ENCODE data around the gene KCNE3. TPM values are rescaled to one million over a fixed set of nuclear protein-coding genes. Genes with fewer than 3 reads are reported as not detected.

KCNE3 gene
- total RNA-seq, 2 donors from 2014 or later = 0.40 to 1.6 TPM

DNA sequence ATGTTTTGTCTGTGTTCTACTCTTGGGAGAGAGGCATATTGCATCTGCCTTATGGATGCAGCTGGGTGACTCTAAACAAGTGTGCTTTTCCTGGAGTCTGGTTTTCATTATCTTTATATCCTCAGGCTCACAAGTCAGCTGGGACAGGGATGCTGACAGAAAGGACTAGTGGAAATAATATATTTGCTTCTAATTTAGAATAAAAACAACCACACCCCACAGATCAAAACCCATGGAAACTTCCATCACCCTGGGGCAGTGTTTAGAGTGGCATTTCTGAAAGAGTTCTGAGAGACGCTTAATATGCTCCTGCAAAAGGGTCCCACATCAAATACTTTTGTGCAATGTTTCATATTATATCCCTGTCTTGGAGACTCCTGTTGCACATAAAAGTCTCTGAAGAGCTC lies 20.8 kb downstream of the KCNE3 start:
- no peak for DNase-seq
- H3K27me3 Mint-ChIP-seq = peaks cover 10% of the 10 kb centered on the region
- H3K27ac Mint-ChIP-seq = no peak overlapping the region
- no peak overlapping the region for H3K4me3 Mint-ChIP-seq
- no peaks in the 10 kb centered on the region for H3K36me3 Mint-ChIP-seq (ENCODE audit: low read depth)
- ATAC-seq = no peak
- H3K9me3 ChIP-seq (ENCODE audit: control insufficient read depth, low read length, poor library complexity, severe bottlenecking) = no peaks in the 10 kb centered on the region
- H3K4me1 Mint-ChIP-seq = peaks cover 4% of the 10 kb centered on the region

DNA sequence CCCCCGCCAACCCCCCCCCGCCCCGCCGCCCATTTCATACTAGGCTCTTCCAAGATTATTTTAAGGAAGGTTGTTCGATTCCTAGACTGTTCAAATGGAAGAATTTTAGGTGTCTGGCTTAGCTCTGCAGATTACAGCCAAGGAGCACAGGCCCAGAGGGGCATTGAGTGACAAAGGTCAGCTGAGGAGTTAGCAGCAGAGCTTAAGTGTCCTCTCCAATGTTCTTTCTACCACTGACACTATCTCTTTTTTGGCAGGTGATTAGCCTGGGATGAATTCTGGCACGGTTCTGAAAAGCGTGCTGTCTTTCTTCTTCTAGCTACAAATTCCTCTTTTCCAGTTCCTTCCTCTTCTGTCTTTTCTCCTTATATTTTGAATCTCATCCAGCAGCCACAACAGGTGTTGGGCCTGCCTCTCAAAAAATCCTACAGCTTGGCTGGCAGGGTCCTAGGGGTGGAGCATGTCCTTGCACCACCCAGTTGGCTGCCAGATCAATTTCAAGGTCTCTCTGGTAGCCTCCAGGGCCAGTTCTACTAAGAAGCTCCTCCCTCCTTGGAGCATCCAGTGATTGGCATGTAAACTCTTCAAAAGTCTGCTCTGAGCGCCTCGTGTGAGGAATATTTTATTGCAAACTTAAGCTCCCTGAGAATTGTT lies 23.0 kb downstream of the KCNE3 start:
- ATAC-seq (no peak), DNase-seq (no peak)
- no peaks in the 10 kb centered on the region for H3K9me3 ChIP-seq (ENCODE audit: control insufficient read depth, low read length, poor library complexity, severe bottlenecking)
- no peak overlapping the region for H3K27ac Mint-ChIP-seq
- peaks cover 10% of the 10 kb centered on the region for H3K27me3 Mint-ChIP-seq
- H3K4me1 Mint-ChIP-seq = peaks cover 4% of the 10 kb centered on the region
- no peaks in the 10 kb centered on the region for H3K36me3 Mint-ChIP-seq (ENCODE audit: low read depth)
- no peak overlapping the region for H3K4me3 Mint-ChIP-seq

DNA sequence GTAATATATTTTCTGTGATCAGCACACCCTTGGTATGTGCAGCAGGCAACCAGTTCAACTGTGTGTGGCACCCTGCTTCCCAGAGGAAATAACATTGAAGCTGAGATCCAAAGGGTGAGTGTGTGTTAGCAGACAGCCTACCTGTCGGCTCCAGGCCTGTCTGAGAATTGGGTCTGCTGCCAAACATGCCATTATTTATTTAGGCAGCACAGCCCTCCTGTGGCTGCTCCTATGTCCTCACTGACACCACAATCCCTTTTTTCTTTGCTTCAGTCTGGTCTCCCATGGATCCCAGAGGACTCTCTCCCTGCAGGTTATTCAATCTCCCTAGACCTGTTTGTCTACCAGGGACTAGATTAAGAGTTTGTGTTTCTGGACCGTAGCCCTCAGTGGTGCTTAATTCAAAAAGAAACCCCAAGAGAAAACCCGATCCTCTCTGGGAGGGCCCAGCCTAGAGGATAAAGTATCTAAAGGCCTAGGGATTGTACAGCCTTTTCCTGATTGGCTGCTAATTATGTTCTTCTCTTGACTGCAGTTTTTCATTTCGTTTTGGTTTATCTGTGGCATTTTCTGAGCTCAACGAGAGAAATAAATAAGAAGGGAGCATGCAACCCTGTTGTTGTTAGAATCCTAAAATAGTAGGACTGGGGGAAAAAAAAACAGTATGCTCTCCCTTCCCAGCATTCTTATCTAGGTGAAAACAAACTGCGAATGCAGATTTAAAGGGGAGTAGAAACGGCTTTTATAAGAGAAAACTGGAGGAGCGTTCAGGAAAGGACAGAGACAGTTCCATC lies 24.1 kb downstream of the KCNE3 start:
- DNase-seq (no peak), ATAC-seq (no peak)
- Mint-ChIP-seq H3K36me3 (ENCODE audit: low read depth) (no peaks in the 10 kb centered on the region), H3K4me1 (peaks cover 2% of the 10 kb centered on the region), H3K27me3 (peaks cover 10% of the 10 kb centered on the region), H3K4me3 (no peak overlapping the region), H3K27ac (no peak overlapping the region)
- no peaks in the 10 kb centered on the region for H3K9me3 ChIP-seq (ENCODE audit: control insufficient read depth, low read length, poor library complexity, severe bottlenecking)

DNA sequence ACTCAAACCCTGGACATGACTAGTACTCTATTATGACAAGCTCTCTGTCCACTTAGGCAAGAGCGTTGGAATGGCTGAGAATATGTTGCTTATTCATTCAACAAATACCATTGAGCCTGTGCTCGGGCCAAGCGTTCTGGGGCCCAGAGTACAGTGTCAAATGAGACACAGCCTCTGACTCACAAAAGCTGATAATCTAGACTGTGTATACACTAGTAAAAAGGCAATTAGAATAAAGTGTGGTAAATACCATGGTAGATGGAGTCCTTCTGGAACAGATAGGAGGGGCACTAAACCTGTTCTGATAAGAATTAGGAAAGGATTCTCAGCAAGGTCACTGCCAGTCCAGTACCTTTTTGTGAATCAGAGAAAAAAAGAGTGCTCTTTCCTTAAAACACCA lies 24.7 kb downstream of the KCNE3 start:
- no peak overlapping the region for H3K4me3 Mint-ChIP-seq
- H3K36me3 Mint-ChIP-seq (ENCODE audit: low read depth) = no peaks in the 10 kb centered on the region
- ATAC-seq = no peak
- no peaks in the 10 kb centered on the region for H3K9me3 ChIP-seq (ENCODE audit: control insufficient read depth, low read length, poor library complexity, severe bottlenecking)
- H3K27ac Mint-ChIP-seq = no peak overlapping the region
- peaks cover 2% of the 10 kb centered on the region for H3K4me1 Mint-ChIP-seq
- peaks cover 10% of the 10 kb centered on the region for H3K27me3 Mint-ChIP-seq
- DNase-seq = no peak

DNA sequence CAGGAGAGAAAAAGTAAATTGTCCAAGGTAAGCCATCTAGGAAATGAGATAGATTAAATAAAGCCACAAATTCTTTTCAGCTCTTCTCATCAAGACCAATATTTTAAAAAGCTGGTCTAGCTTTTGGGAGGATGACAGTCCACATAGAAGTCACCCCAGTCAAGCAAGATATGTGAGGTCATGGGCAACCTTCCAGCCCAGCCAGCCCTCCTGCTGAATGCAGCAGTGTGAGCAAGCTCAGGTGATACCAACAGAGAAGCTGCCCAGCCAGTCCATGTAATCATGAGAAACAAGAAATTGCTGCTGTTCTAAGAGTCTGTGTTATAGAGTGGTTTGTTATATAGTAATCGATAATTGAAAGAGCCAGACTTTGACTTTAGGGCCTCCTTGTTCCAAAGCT lies 28.7 kb downstream of the KCNE3 start:
- Mint-ChIP-seq H3K36me3 (ENCODE audit: low read depth) (no peaks in the 10 kb centered on the region), H3K27ac (no peak overlapping the region), H3K27me3 (peaks cover 14% of the 10 kb centered on the region), H3K4me3 (no peak overlapping the region), H3K4me1 (peaks cover 3% of the 10 kb centered on the region)
- ATAC-seq (no peak), DNase-seq (no peak)
- no peaks in the 10 kb centered on the region for H3K9me3 ChIP-seq (ENCODE audit: control insufficient read depth, low read length, poor library complexity, severe bottlenecking)

DNA sequence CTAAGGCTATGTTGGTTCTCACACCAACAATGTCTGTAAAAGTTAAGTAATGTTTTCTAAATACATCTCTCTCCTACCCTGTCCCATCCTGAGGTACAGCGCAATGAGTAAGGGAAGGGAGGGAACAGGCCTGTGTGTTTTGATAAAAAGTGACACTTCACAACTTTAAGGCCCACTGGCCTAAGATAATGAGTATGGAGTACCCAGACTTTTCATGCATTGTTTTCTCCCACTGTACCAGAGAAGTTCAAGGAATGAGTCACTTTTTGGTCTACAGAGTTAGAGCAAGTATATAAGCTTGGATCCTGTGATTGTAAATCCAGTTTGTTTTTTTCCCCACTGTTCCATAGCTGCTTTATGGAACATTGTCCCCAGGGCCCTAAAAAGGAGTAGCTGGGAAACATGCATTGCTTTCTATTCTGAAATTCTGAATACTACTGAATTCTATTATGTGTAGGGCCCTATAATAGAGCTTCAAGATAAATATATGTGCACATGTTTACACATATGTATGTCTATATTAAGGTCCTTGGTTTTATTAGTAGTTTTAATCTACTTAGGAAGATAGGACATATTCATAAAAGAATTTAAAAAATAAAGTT lies 29.8 kb downstream of the KCNE3 start:
- Mint-ChIP-seq H3K27ac (no peak overlapping the region), H3K4me3 (no peak overlapping the region), H3K4me1 (peaks cover 3% of the 10 kb centered on the region), H3K27me3 (peaks cover 20% of the 10 kb centered on the region), H3K36me3 (ENCODE audit: low read depth) (no peaks in the 10 kb centered on the region)
- H3K9me3 ChIP-seq (ENCODE audit: control insufficient read depth, low read length, poor library complexity, severe bottlenecking) = no peaks in the 10 kb centered on the region
- DNase-seq = no peak
- ATAC-seq = no peak

DNA sequence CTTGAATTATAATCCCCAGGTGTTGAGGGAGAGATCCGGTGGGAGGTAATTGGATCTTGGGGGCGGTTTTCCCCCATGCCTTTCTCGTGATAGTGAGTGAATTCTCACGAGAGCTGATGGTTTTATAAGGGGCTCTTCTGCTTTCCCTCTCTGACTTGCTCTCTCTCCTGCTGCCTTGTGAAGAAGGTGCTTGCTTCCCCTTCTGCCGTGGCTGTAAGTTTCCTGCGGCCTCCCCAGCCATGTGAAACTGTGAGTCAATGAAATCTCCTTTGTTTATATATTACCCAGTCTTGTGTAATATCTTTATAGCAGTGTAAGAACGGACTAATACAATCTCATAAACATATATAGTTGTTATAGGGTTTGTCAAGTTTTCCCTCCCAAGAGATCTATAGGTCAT lies 32.8 kb downstream of the KCNE3 start:
- DNase-seq = no peak
- Mint-ChIP-seq H3K27me3 (peaks cover 21% of the 10 kb centered on the region), H3K4me3 (no peak overlapping the region), H3K4me1 (peaks cover 3% of the 10 kb centered on the region), H3K36me3 (ENCODE audit: low read depth) (no peaks in the 10 kb centered on the region), H3K27ac (no peak overlapping the region)
- no peaks in the 10 kb centered on the region for H3K9me3 ChIP-seq (ENCODE audit: control insufficient read depth, low read length, poor library complexity, severe bottlenecking)
- no peak for ATAC-seq

DNA sequence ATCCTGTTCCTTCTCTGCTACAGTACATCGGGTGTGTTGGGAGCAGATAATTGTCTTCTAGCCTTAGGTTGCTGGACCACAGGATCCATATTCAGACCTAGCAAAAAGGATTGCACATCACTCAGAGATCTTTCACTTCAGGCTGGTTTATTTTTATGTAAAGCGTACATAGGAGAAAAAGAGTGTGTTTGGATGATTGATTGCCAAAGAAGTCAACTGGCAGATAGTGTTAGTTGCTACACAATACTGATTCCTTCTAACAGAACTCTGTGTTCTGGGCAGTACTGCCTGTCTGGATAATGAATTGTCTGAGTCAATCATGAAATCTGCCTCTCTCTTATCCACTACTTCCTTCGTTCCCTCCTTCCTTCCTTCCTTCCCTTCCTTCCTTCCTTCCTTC lies 38.1 kb downstream of the KCNE3 start:
- peaks cover 7% of the 10 kb centered on the region for H3K27me3 Mint-ChIP-seq
- H3K4me3 Mint-ChIP-seq = no peak overlapping the region
- DNase-seq (no peak), ATAC-seq (no peak)
- no peak overlapping the region for H3K27ac Mint-ChIP-seq
- H3K9me3 ChIP-seq (ENCODE audit: control insufficient read depth, low read length, poor library complexity, severe bottlenecking) = no peaks in the 10 kb centered on the region
- H3K36me3 Mint-ChIP-seq (ENCODE audit: low read depth) = no peaks in the 10 kb centered on the region
- no peaks in the 10 kb centered on the region for H3K4me1 Mint-ChIP-seq

DNA sequence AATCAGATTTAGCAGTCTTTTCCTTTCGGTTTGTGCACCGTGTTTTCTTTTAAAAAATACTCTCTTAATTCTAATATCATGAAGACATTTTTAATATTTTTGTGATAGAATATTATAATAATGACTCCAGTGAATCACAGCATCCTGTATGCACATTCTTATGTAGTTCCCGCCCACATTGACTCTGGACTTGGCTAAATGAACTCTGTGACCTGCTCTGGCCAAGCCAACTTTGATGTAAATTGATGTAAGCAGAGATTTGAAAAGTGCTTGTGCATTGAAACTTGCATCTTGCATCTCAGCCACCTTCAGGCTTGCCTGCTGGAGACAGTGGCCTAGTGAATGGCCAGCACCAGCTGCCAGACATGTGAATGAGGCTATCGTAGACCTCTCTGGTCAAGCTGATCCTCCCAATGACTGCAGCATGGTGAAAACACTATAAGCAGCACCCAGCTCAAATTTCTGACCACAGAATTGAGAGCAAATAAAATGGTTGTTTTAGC lies 39.9 kb downstream of the KCNE3 start:
- Mint-ChIP-seq H3K36me3 (ENCODE audit: low read depth) (no peaks in the 10 kb centered on the region), H3K4me1 (no peaks in the 10 kb centered on the region), H3K27ac (no peak overlapping the region)

DNA sequence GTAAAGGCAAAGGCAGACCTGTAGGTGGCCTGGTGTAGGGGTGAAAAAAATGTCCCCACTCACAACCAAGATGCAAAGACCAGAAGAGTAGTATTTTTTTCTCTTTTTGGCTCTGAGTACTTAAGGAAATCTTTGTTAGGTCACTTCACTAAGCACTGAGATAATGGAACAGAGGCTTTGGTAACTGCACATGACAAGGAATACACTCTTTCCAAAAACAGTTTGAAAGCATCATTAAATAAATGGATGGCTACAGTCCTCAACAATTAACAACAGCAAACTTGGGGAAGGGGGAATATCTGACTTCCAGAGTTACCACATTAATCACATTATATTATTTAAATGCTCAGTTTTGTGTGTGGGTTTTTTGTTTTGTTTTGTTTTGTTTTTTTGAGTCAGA lies 42.2 kb downstream of the KCNE3 start:
- Mint-ChIP-seq H3K27me3 (no peaks in the 10 kb centered on the region), H3K36me3 (ENCODE audit: low read depth) (no peaks in the 10 kb centered on the region), H3K27ac (no peak overlapping the region), H3K4me1 (no peaks in the 10 kb centered on the region), H3K4me3 (no peak overlapping the region)
- ATAC-seq (no peak), DNase-seq (no peak)
- no peaks in the 10 kb centered on the region for H3K9me3 ChIP-seq (ENCODE audit: control insufficient read depth, low read length, poor library complexity, severe bottlenecking)

More for the DNA sequence above, 39.9 kb downstream of the KCNE3 start:
- Mint-ChIP-seq H3K4me3 (no peak overlapping the region), H3K27me3 (no peaks in the 10 kb centered on the region)
- no peaks in the 10 kb centered on the region for H3K9me3 ChIP-seq (ENCODE audit: control insufficient read depth, low read length, poor library complexity, severe bottlenecking)
- no peak for DNase-seq
- ATAC-seq = no peak

DNA sequence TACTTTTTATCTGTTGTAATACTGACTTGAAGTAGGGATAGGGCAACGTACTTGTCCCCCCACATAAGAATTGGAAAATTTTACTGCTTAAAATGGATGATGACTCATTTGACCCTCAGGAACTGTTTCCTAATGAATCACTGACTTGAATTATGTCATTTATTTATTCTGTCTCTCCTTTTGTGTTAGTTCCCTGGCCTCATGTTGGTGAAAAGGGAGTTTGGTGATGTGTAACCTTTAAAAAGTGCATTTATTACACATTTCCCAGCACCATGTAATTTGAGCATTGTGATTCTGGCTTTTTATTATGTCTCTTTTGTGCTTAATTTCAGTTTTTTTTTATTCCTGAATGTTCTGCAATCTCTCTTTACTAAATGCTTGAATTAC lies 48.8 kb downstream of the KCNE3 start:
- ATAC-seq (no peak), DNase-seq (no peak)
- no peaks in the 10 kb centered on the region for H3K9me3 ChIP-seq (ENCODE audit: control insufficient read depth, low read length, poor library complexity, severe bottlenecking)
- no peaks in the 10 kb centered on the region for H3K36me3 Mint-ChIP-seq (ENCODE audit: low read depth)
- H3K27ac Mint-ChIP-seq = peak overlapping the region; percentile 67
- H3K4me1 Mint-ChIP-seq = peaks cover 11% of the 10 kb centered on the region
- peaks cover 3% of the 10 kb centered on the region for H3K27me3 Mint-ChIP-seq
- no peak overlapping the region for H3K4me3 Mint-ChIP-seq

DNA sequence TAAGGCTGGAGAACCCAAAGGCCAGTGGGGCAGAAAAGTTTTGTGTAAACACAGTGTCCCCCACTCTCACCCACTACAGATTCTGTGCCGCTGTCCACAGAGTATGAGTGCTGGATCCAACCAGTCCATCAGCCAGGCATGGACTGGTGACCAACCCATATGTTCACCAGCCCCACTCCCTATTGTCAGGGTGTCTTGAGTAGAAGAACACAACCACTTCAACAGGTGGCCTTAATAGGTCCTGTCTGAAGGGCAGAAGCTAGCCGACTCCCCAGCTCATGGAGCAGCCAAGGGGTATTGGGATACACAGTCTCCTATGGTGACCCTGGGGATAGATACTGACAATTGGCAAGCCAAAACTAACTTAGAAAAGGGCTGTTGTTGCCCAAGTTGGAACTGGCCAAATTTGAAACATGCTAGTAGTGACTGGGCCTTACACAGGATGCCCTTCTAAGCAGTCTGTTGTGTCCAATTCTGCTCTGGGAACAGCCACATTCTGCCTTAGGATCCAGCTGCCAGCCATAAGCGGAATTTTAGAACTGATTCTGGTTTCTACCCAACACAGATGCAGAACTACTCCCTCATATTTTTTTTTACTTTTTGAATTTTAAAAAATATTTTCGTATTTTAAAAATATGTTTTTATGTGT lies 49.4 kb downstream of the KCNE3 start:
- peak overlapping the region; percentile 88 for H3K27ac Mint-ChIP-seq
- H3K4me3 Mint-ChIP-seq = no peak overlapping the region
- no peaks in the 10 kb centered on the region for H3K9me3 ChIP-seq (ENCODE audit: control insufficient read depth, low read length, poor library complexity, severe bottlenecking)
- ATAC-seq (peak; percentile 43), DNase-seq (no peak)
- peaks cover 8% of the 10 kb centered on the region for H3K27me3 Mint-ChIP-seq
- H3K4me1 Mint-ChIP-seq = peaks cover 11% of the 10 kb centered on the region
- no peaks in the 10 kb centered on the region for H3K36me3 Mint-ChIP-seq (ENCODE audit: low read depth)

DNA sequence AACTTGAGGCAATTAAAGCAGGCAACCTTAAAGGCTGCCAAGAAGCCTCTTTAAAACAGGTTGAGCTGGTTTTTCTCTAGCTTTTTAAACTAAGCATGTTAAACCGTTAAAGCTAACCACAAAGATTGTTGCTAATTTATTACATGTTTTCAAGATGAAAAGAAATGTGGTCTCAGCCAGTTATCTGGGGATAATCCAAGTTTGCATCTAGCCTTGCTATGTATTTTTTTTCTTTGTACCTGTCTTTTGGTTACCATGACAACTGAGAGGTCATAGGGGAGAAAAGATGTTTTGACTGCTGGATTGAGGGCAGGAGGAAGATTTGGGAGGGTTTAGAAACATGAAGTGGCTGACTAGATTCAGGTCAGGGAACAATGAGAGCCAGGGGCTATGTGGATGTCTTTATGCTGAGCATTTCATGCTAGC lies 50.0 kb downstream of the KCNE3 start:
- peak overlapping the region; percentile 88 for H3K27ac Mint-ChIP-seq
- ATAC-seq = peak; percentile 86
- H3K9me3 ChIP-seq (ENCODE audit: control insufficient read depth, low read length, poor library complexity, severe bottlenecking) = no peaks in the 10 kb centered on the region
- peaks cover 11% of the 10 kb centered on the region for H3K4me1 Mint-ChIP-seq
- peaks cover 14% of the 10 kb centered on the region for H3K27me3 Mint-ChIP-seq
- DNase-seq = no peak
- peak overlapping the region; percentile 49 for H3K4me3 Mint-ChIP-seq
- H3K36me3 Mint-ChIP-seq (ENCODE audit: low read depth) = no peaks in the 10 kb centered on the region

All from T-helper 17 cell (primary cell).